ENCODE measurements around the gene VMP1.
"Not testable (repeated sequence)": the region's sequence is repeated elsewhere in the genome, so short reads cannot be mapped to it uniquely, and the experiment has no call there.

The VMP1 gene

GRCh38 chr17:59870482-59870881, 163.0 kb downstream of the VMP1 start:
- H3K4me1 ChIP-seq (ENCODE audit: control insufficient read depth, insufficient read depth, low read length): no peaks in the 10 kb centered on the region
- CTCF ChIA-PET: interaction anchor here (0.9 to 1.7 kb wide), 4 partner anchors 10 to 166 kb away, joined by 3 to 5 read pairs (median 4); no protein-coding TSS in a partner anchor
- POLR2A ChIA-PET: interaction anchor here (0.6 to 1.5 kb wide), 3 partner anchors 12 to 163 kb away, joined by 3 to 4 read pairs (median 3); partner anchors contain the start of genes PTRH2 and VMP1
- no peaks in the 10 kb centered on the region for H3K9me3 ChIP-seq (ENCODE audit: control insufficient read depth, insufficient read depth, low read depth, low read length)
- TF ChIP-seq ZBTB11 (tag by site-specific recombination; conservative IDR thresholded peaks at IDR 0.05; ENCODE audit: low read depth): peak; percentile 34
- no peak for TF ChIP-seq ZFP3 (tag by site-specific recombination; IDR thresholded peaks at IDR 0.05; ENCODE audit: low read depth)
- TF ChIP-seq ZNF292 (tag by site-specific recombination; IDR thresholded peaks at IDR 0.05; ENCODE audit: borderline replicate concordance, low read depth): no peak
- no peak for TF ChIP-seq ZFHX2 (tag by site-specific recombination; conservative IDR thresholded peaks at IDR 0.05)
- TF ChIP-seq ZNF266 (tag by site-specific recombination; IDR thresholded peaks at IDR 0.05; ENCODE audit: low read depth): no peak
- no peak for TF ChIP-seq HOXD13 (CRISPR knock-in tag; IDR thresholded peaks at IDR 0.05; ENCODE audit: borderline replicate concordance)
- no peak overlapping the region for H3K4me3 ChIP-seq (ENCODE audit: low read depth, low read length)
- H3K27ac ChIP-seq (ENCODE audit: extremely low read depth, low read depth, low read length): no peak overlapping the region
- H3K36me3 ChIP-seq (ENCODE audit: control insufficient read depth in 2 of 2, insufficient read depth in 1 of 2, low read length in 2 of 2): peaks cover 33 to 34% of the 10 kb centered on the region in 2 experiments

- ChIA-PET CTCF (interaction anchor here (0.6 to 1.7 kb wide), 2 partner anchors 13 to 848 kb away, joined by 3 to 5 read pairs; no protein-coding TSS in a partner anchor), POLR2A (no interaction called here)
- TF ChIP-seq SETDB1 (IDR thresholded peaks at IDR 0.05; ENCODE audit: insufficient read length, low read length): no peak
- peak; percentile 83 for TF ChIP-seq ZSCAN4 (tag by site-specific recombination; IDR thresholded peaks at IDR 0.05)
- Histone ChIP-seq H3K27ac (ENCODE audit: extremely low read depth, low read depth, low read length) (no peak overlapping the region), H3K9me3 (ENCODE audit: control insufficient read depth, insufficient read depth, low read depth, low read length) (no peaks in the 10 kb centered on the region), H3K4me1 (ENCODE audit: control insufficient read depth, insufficient read depth, low read length) (no peaks in the 10 kb centered on the region), H3K36me3 (ENCODE audit: control insufficient read depth in 2 of 2, insufficient read depth in 1 of 2, low read length in 2 of 2) (peaks cover 42 to 43% of the 10 kb centered on the region in 2 experiments), H3K4me3 (ENCODE audit: low read depth, low read length) (no peak overlapping the region)
Observed at GRCh38 chr17:59872351-59872750, 164.9 kb downstream of the VMP1 start.

- H3K4me1 ChIP-seq (ENCODE audit: control insufficient read depth, insufficient read depth, low read length); CTCF ChIA-PET; POLR2A ChIA-PET; H3K9me3 ChIP-seq (ENCODE audit: control insufficient read depth, insufficient read depth, low read depth, low read length); H3K4me3 ChIP-seq (ENCODE audit: low read depth, low read length); H3K27ac ChIP-seq (ENCODE audit: extremely low read depth, low read depth, low read length): not testable (repeated sequence)
- peaks cover 46 to 48% of the 10 kb centered on the region in 2 experiments for H3K36me3 ChIP-seq (ENCODE audit: control insufficient read depth in 2 of 2, insufficient read depth in 1 of 2, low read length in 2 of 2)
Observed at GRCh38 chr17:59873414-59873813, 166.0 kb downstream of the VMP1 start.

- CTCF ChIA-PET: interaction anchor here (0.7 to 1.0 kb wide), 2 partner anchors 54 to 121 kb away, joined by 3 to 4 read pairs; no protein-coding TSS in a partner anchor
- TF ChIP-seq ZNF701 (tag by site-specific recombination; IDR thresholded peaks at IDR 0.05) (no peak), ZSCAN5A (tag by site-specific recombination; IDR thresholded peaks at IDR 0.05) (no peak), MYNN (tag by site-specific recombination; IDR thresholded peaks at IDR 0.05; ENCODE audit: borderline replicate concordance) (no peak), ZNF560 (tag by site-specific recombination; IDR thresholded peaks at IDR 0.05; ENCODE audit: borderline replicate concordance) (no peak), ZNF677 (tag by site-specific recombination; IDR thresholded peaks at IDR 0.05) (no peak), ZNF302 (tag by site-specific recombination; IDR thresholded peaks at IDR 0.05; ENCODE audit: low read depth) (no peak), ZNF155 (tag by site-specific recombination; IDR thresholded peaks at IDR 0.05) (no peak), ZFP69B (tag by site-specific recombination; IDR thresholded peaks at IDR 0.05) (no peak), MEIS1 (CRISPR knock-in tag; IDR thresholded peaks at IDR 0.05; ENCODE audit: borderline replicate concordance) (no peak), PATZ1 (tag by site-specific recombination; IDR thresholded peaks at IDR 0.05) (no peak), ZNF2 (tag by site-specific recombination; IDR thresholded peaks at IDR 0.05) (no peak), HOXA7 (CRISPR knock-in tag; IDR thresholded peaks at IDR 0.05; ENCODE audit: borderline replicate concordance) (no peak)
Observed at GRCh38 chr17:59874376-59874775, 166.9 kb downstream of the VMP1 start.

More at GRCh38 chr17:59874376-59874775, 166.9 kb downstream of the VMP1 start:
- POLR2A ChIA-PET: interaction anchor here (0.7 kb wide), 1 partner anchor 506 kb away, joined by 7 read pairs; no protein-coding TSS in a partner anchor
- Histone ChIP-seq H3K4me1 (ENCODE audit: control insufficient read depth, insufficient read depth, low read length) (no peaks in the 10 kb centered on the region), H3K4me3 (ENCODE audit: low read depth, low read length) (no peak overlapping the region), H3K36me3 (ENCODE audit: control insufficient read depth in 2 of 2, insufficient read depth in 1 of 2, low read length in 2 of 2) (peaks cover 51 to 58% of the 10 kb centered on the region in 2 experiments), H3K27ac (ENCODE audit: extremely low read depth, low read depth, low read length) (no peak overlapping the region), H3K9me3 (ENCODE audit: control insufficient read depth, insufficient read depth, low read depth, low read length) (no peaks in the 10 kb centered on the region)
